ENCODE results near the gene PYDC2. TPM values are rescaled to one million over a fixed set of nuclear protein-coding genes. Genes with fewer than 3 reads are reported as not detected.

The PYDC2 gene
- total RNA-seq, 2 experiments from 2014 or later = not detected

- peaks cover 2% of the 10 kb centered on the region for H3K9me3 Mint-ChIP-seq
- no peak overlapping the region for H3K27ac Mint-ChIP-seq
- H3K36me3 Mint-ChIP-seq = no peaks in the 10 kb centered on the region
- no peaks in the 10 kb centered on the region for H3K27me3 Mint-ChIP-seq
- H3K4me1 Mint-ChIP-seq = no peaks in the 10 kb centered on the region
- no peak for DNase-seq
- no peak overlapping the region for H3K4me3 Mint-ChIP-seq
Measured at GRCh38 chr3:191499307-191500080, 38.5 kb downstream of the PYDC2 start.

- DNase-seq = no peak
- Mint-ChIP-seq H3K27ac (no peak overlapping the region), H3K36me3 (no peaks in the 10 kb centered on the region), H3K9me3 (peaks cover 1% of the 10 kb centered on the region), H3K4me1 (no peaks in the 10 kb centered on the region), H3K27me3 (no peaks in the 10 kb centered on the region), H3K4me3 (no peak overlapping the region)
Measured at GRCh38 chr3:191500892-191501291, 39.9 kb downstream of the PYDC2 start.

GRCh38 chr3:191502583-191502982 lies 41.6 kb downstream of the PYDC2 start:
- Mint-ChIP-seq H3K4me3 (no peak overlapping the region), H3K27me3 (no peaks in the 10 kb centered on the region), H3K4me1 (no peaks in the 10 kb centered on the region), H3K27ac (no peak overlapping the region), H3K9me3 (no peaks in the 10 kb centered on the region), H3K36me3 (no peaks in the 10 kb centered on the region)
- DNase-seq = no peak

- Mint-ChIP-seq H3K4me1 (no peaks in the 10 kb centered on the region), H3K4me3 (no peak overlapping the region), H3K27ac (no peak overlapping the region), H3K36me3 (no peaks in the 10 kb centered on the region), H3K27me3 (no peaks in the 10 kb centered on the region), H3K9me3 (peaks cover 1% of the 10 kb centered on the region)
- DNase-seq = no peak
Measured at GRCh38 chr3:191509078-191509477, 48.1 kb downstream of the PYDC2 start.

Other genes with a start within 250 kb of the PYDC2 start
- 1 to 10 TPM; 4.7 to 4.9 TPM for gene CCDC50, start 131.8 kb upstream of the PYDC2 start, total RNA-seq
- gene UTS2B, start 130.6 kb upstream of the PYDC2 start, total RNA-seq = not detected